Stimulated activated CD4-positive, alpha-beta T cell treated with anti-CD3 and anti-CD28 coated beads, Interleukin-4, amount 100 ng/mL, for 1 hour (primary cell): ENCODE data around the gene NRXN3.

Experiments used
- DNase-seq: peaks from one replicate; pipeline ENCODE4 v3.0.0-alpha.2; 2020

Gene NRXN3

DNA sequence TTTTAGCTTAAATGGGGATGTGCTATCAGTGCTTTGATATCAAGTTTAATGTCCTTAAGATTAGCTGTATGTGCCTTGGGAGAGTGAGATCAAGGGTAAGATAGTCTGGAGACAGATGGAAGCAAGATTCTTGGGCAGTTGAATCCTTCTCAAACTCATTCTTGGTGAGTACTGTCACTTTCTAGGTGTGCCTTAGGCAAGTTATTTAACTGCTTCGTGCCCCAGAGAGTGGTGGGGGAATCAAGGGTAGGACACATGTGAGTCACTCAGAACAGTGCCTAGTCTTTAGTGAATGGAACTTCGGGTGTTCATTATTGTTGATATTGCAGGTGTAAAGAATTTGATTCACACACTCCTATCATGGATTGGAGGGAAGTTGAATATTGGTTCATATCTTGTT is 1237.4 kb downstream of the NRXN3 start:
- DNase-seq, result no peak

DNA sequence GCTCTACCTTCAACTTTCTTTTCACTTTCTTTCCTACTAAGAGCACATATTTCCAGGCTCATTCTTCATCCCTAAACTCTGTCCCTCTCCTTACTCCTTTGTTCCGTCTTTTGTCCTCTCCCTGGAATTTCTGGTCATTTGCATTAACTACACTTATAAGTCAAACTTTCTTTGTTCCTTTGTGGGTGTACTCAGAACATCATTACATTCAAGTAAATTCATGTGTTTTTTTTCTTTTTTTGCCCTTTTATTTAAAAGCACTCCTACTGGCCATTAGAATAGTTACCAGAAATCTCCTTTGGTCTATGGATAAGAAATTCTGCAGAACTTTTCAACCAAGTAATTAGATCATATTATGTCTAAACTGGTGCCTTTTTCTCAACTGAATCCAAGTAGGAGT is 1238.5 kb downstream of the NRXN3 start:
- DNase-seq, result no peak

DNA sequence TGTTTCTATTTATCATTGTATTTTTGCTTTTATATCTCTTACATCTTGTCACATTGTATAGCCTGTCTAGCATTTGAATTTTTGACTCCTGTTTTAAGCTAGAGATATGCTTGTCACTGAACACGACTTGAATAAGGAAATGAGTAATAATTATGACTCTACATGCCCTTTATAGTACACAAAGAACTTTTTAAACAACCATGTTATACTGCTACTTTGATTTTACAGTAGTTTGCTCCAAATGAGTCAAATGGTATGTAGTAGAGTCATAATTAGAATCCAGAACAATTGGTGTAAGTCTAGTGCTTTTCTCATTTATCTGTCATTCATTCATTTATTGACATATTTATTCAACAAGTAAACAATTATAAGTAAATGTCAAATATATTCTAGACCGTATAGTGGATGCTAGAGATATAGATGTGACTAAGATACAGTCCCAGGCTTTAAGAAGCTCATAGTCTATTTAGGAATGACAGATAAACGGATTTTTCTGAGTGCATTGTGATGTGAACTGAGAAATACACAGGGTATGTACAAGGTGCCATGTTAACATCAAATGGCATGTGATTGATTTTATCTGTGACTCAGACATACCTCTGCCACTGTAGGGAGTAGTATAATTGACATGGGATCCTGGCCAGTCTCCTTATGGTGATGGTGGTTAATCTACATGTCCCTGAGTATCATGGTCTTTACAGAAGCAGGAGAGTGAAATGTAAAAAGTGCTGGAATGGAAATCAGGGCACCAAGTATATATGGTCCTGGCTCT is 1241.4 kb downstream of the NRXN3 start:
- no peak for DNase-seq

DNA sequence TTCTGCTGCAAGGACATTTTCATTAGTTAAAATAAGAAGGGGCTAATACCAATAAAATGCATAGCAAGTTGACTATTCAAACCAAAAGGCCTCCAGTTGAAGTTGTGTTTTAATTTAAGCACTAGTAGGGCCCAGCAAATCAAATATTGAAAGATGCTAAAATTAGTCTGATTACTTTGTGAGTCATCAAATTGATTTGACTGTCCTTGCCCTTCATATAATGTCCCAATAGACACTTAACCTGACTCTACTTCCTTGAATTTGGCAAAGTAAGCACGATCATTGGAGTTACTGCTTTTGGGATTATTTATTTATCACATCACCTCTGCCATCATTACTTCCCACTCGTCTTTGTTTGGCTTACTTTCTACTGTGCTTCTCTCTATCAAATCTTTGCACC is 1242.6 kb downstream of the NRXN3 start:
- DNase-seq, result no peak

DNA sequence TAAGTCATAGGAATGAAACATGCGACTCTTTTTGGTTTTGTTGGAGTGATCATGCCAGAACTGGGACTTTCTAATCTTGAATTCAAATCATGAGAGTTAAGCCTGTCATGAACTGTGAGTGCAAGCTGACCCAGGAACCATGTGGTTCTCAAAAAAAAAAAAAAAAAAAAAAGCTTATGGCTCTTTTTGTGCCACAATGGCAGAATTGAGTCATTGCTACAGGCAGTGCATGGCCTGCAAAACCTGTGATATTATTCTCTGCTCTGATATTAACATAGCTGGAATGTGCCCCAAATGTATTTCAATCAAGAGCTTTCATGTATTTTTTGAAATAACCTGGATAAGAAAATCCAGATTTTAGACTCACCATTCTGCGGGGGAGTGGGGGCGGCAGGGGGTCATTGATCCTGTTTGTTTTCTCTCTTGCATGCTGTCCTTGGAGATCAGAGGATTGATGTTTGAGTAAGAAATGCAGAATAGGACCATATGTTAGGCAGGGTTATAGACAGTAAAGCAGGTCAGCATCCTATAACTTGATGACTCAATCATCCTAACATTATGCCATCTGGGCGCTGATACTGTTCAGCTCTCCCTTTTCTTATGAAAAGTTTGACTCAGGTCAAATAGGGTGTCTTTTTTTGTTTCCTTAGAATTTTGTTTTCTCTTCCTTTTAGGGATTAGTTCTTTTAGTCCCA is 1243.7 kb downstream of the NRXN3 start:
- no peak for DNase-seq

DNA sequence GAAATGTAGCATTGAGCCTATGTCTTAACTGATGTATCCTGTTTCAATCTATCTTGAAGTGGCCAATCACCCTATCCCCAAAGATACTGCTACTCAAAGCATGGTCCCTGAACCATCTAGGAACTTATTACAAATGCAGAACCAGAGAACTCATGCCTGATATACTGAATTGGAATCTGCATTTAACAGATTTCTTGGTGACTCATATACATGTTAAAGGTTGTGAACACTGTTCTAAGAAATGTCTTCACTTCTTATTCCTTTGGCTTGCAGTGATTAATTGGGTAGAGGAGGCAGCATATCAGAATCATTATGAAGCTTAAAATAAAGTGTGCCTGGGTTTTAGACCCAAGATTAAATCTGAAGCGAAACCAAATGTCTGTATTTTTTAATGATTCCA is 1245.6 kb downstream of the NRXN3 start:
- no peak for DNase-seq

DNA sequence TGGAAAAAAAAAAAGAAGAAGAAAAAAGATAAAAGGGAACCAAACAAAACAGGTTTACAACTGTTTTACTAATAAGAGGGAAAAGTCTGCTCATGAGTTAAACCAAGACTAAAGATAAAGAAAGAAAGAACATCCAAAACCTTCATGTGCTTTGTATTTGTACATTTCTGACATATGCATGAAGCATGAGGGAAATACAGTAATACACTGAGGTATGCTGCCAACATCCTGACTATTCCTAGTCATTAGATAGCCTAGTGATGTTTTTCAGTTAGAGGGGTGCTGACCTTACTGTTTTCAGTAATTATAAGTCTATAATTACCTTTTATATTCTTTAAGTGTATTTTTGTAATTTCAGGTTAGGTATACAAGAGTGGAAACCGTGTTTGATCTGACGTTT is 1247.8 kb downstream of the NRXN3 start:
- no peak for DNase-seq

DNA sequence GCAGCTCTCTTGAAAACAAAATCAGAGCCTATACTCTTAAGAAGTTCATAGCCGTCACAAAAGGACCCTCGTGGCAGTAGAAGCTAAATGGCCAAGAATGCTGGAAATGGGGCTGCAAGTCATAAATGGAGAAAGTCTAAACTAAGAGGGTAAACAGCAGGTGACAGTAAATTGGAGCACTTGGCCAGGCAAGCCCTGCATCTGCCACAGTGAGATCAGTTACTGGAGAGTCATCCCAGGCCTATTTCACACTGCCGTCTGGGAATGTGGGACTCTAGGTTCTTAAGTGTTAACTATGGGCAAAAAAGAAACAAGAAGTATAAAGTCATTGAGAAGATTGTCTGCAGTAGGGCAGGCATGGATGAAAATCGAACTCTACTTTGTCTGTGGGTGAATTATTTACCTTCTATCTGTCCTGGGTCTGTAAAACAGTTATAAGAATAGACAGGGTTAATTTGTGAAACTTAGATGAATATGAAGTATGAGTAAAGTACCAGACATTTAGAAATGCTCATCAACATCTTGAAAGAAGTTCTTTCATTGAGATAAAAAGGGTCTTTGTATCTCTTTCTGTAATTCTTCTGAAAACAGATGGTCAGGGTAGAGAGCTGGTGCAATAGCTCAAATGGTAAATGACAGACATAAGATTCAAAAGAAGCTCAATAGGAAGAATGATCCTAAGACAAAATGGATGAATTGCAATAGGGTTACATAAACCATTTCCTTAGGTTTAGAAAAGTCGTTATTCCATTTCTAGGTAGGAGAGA is 1248.7 kb downstream of the NRXN3 start:
- DNase-seq, result no peak

DNA sequence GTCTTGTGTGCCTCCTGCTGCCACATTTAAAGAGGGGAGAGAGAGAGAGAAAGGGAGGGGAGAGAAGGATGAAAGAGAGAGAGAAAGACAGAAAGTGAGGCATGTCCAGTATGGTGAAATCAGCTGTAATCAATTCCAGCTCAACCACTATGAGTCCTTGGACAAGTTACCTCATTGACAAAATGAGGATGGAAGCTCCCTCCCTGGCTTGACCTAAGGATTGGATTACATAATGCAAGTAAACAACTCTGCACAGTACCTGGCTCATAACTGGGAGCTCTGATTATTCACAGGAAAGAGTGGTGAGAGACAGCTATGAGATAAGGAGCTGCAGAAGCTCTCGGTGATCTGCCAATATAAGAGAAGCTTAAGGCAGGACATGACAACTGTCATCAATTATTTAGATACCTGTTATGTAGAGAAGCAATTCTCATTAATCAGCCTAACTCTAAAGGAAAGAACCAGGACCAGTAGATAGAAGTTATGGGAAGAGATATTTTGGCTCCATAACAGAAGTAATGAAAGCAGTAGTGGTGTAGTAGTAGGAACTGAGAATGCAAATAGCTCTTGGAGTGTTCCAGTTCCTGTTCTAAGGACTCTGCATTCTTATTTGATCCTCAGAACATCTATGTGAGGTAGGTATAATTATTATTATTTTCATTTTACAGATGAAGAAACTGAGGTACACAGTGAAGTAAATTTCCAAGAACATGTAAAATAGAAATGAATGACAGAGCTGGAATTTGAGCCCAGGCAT is 1249.6 kb downstream of the NRXN3 start:
- no peak for DNase-seq

DNA sequence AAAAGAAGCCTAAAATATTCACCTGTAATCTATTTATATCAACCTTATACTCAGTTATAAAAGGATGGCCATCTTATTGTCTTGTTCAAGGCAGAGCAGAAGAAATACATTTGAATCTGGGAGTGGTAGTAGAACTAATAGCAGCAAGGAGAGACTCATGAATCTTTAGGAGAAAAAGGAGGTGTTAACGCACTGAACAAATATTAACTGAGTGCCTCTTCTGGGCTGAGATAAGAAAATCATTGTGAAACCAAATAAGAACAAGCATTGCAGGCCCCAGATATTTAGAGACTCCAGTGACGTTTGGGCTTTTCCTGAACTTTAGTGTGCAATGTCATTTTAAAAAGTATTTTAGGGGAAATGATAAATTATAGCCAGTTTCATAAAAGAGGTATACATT is 1250.6 kb downstream of the NRXN3 start:
- no peak for DNase-seq

DNA sequence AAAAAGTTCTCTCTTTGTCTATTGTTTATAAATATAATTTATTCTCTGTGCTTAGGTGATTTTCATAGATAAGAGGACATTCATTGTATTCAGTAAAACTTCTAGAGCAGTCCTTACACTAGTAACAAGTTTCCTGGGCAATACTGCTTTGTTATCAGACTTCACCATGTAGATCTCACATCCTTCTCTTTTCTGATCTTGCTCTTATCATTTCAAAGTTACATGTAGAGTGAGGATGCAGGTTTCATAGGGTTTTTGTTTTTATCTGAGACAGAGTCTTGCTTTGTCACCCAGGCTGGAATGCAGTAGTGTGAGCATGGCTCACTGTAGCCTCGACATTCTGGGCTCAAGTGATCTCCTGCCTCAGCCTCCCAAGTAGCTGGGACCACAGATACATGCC is 1251.6 kb downstream of the NRXN3 start:
- DNase-seq, result no peak

DNA sequence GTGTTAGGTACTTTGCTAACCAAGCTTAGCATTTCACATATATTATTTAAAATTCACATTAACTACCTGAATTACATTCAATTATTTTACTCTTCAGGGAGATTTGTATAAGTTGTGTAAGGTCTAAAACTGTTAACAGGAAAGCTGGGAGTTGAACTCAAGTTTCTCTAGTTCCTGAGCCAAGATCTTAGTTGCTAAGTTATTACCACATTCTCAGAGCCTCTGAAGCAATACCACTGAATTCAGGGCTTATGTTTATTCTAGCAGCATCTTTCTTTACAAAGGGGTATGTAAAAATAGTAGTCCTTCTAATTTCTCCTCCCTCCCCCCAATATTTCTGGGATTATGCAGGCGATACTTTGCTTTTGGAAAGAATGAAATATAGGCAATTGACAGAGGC is 1254.3 kb downstream of the NRXN3 start:
- no peak for DNase-seq

DNA sequence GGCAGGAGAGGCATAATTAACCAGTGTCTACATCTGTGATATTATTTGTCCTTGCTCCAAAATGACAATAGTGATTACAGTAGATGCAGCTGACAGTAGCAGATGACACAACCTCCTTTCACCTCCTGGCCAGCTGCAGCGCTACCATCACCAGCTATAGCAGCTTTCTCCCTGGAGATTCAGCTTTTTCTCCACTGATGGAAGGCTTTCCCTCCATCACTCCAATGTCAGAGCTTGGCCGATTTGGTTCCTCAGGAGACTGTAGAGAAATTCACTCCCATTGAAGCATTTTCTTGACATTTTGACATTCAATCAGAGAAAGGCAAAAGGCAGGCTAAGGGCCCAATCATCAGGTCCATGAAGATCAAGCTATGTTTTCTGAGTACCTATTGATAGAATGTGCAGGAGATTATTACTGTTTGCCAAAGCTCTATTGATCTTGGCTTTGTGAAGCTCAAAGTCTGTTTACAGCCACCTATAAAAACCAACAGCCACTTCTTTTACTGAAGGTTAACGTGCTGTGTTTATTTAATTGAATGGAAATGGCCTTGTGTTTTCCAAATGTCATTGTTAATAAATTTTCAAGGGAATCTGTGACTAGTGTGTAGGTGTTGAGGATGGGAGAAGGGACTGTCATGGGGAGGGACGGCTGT is 1256.1 kb downstream of the NRXN3 start:
- no peak for DNase-seq

DNA sequence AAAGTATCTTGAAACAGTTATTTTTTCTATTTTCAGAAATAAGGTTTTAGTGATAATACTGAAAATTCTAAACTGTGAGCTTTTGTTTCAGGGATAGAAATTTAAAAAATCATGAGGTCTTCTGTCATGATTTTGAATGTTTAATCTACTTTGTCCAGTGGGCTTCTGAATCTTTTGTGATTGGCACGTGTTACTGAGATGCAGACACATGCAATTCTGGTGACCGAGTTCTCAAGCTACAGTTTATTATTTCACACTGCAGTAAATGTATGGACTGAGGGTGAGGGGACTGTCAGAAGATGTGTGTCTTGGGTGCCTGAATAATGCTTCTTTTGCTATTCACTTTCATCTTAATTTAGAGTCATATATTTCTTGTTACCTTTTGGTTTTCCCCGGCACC is 1262.5 kb downstream of the NRXN3 start:
- DNase-seq, result no peak

DNA sequence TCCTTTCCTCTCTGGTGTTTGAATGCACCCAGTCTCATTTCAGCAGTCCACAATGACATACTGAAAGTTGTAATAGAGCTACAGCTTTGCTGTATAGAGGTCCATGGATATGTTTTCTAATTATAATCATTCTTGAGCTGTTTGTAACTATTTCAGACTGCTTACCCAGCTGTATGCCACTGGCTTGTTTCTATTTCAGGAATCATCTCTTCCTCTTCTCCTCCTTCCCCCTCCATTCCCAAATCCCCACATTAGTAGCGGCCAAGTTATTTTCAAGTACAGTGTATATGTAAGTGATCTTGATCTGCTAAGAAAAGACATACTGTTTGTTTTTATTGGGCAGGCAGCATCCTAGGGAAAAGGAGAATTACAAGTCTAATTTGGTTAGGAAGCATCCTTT is 1266.2 kb downstream of the NRXN3 start:
- DNase-seq, result no peak

DNA sequence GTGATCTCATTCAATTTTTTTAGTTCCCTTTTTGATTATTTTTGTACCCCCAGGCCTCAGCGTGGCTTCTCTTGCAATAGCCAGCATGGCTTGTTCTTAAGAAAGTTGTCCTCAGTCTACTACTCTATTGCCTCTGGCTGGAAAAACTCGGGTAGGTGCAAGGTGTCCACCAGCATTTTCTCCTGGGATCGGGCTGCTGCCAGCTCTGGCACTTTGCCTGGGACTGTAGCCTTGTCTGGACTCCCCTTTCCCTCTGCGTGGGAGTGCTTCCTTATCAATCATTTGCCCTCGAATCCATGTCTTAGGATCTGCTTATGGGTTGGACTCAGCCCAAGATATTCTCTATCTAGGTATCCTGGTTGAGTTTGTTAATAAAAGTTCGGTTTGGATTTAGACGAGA is 1267.8 kb downstream of the NRXN3 start:
- no peak for DNase-seq

DNA sequence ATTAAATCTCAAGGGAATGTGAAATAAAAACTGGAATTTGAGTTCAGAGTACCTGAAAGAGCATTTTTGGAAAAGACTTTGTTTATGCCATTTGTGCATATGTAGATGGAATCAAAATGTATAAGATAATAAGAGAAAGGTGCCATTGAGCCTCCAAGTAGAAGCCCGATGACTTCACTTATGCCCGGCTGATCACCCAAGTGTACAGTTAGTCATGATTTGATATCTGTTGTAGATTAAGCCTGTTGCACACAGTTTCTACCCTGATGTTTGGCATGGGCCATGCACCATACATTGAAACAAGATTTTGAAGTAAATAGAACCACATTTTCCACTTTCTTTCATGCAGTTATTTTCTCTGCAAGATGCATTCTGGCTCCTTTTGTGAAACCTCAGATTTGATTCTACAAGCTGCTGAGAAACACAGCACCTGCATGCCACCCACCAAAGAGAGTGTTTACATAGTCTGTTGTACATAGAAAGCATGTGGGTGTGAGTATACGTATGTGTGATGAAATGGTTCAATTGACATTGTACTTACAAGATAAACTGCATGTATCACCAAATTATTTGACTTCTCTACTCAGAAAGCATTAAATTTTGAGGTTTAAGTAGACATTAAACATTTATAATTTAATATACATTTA is 1268.6 kb downstream of the NRXN3 start:
- no peak for DNase-seq

DNA sequence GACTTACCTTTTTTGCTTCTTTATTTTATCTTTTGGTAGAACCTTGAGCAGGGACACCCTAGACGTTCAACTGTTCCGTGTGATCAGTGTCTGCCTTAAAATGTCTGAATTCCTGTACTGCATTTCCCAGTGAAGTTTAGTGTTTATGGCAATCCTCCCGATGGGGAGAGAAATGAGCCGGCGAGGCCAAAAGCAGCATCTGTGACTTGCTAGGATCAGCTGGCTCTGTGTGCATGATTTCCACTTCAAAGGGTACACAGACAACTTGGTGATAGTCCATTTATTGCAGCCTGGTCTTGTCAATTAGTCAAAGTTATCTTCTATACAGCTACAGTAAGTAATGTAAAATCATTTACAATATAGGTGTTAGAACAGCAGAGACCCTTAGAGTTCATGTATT is 1272.6 kb downstream of the NRXN3 start:
- DNase-seq, result no peak

DNA sequence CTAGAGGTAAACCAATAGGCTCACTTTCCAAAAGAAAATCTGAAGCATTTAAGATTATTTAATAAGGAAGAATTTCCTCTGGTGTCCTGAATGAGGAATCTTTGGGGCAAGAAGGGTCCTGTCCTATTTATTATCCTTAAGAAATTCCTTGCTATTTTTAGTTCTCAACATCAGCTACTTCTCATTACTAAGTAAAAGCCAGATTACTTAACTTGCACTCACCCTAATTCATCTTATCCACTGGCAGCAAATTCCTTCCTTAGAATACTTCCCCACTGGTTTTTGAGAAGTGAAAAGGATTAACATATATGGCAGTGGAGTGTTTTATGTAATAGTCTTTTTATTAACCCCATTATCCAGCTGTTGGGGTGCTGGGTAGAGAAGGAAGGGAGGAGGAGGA is 1273.4 kb downstream of the NRXN3 start:
- DNase-seq, result no peak

DNA sequence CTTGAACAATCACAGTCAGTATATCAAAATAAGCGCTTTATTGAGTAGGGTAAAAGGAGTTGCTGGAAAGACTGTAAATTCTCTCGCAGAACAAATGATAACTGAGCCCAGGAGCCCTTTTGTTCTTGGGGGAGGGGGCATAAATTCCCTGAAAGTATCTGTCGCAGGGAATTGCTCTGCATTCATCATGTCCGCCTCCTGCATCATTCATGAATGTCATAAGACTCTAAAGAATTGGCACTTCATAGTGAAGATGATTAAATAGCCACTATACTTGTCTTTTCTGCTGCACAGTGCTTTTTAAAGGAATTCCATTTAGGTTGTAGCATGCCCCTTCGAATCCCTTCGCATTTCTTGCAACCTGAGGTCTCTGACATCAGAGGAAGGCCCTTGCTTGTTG is 1278.8 kb downstream of the NRXN3 start:
- no peak for DNase-seq

DNA sequence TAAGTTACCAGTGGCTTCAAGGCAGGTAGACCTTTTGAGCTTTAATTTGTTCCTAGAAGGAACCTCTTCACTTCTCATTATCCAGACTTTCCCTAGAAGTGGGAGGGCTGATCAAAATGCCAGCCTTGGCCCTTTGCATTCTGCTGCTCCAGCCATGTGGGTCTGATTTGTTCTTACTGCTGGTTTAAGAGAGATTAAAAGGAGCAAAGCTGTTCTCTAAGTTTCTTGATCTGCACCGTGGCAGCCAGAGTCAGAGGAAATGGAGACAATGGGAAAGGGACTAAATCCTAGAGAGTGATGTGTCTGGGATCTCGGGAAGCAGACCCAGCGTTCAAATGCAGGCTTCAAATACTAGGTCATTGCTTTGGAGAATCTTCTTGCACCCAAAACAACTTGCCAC is 1281.4 kb downstream of the NRXN3 start:
- no peak for DNase-seq

DNA sequence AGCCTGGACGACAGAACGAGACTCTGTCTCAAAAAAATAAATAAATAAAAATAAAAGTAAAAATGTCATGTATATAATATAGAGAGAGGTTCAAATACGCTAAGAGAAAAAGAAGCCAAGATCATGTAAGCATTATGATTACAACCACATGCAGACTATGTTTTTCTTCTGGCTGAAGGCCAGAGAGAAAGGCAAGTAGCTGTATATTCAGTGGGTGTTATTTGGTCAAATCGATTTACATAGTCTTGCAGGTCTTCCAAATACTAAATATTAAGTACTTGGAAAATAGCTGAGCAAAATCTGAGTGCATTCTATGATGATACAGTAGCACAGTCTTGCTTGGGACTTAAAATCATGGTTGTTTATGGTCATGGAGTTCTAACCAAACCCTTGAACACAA is 1283.1 kb downstream of the NRXN3 start:
- DNase-seq, result no peak
